Stomach smooth muscle (tissue), 2 donors: ENCODE results near the gene MGST1.

Source experiments
- H3K27ac ChIP-seq: one replicate; pipeline ENCODE4 v1.7.0; 2013; ENCODE audit warnings: mild to moderate bottlenecking, low read length, inconsistent platforms
- H3K27me3 ChIP-seq, 2 donors: one replicate each; pipeline ENCODE4 v1.7.0; 2013; ENCODE audit warnings: low read length in 2 of 2; ENCODE audit not compliant: insufficient read depth in 2 of 2, control insufficient read depth in 1 of 2
- H3K36me3 ChIP-seq, 2 donors: one replicate each; pipeline ENCODE4 v1.7.0; 2013; ENCODE audit warnings: low read length in 2 of 2; ENCODE audit not compliant: control insufficient read depth in 2 of 2, insufficient read depth in 2 of 2
- H3K4me1 ChIP-seq: one replicate; pipeline ENCODE4 v1.7.0; 2013; ENCODE audit warnings: low read length; ENCODE audit not compliant: control insufficient read depth, insufficient read depth
- H3K4me3 ChIP-seq, 2 donors: one replicate each; pipeline ENCODE4 v1.7.0; 2013; ENCODE audit warnings: low read length in 2 of 2
- H3K9ac ChIP-seq, 2 donors: one replicate each; pipeline ENCODE4 v1.7.0; 2013; ENCODE audit warnings: low read length in 2 of 2, mild to moderate bottlenecking in 1 of 2
- H3K9me3 ChIP-seq, 2 donors: one replicate each; pipeline ENCODE4 v1.7.0; 2013; ENCODE audit warnings: low read length in 2 of 2; ENCODE audit not compliant: control insufficient read depth in 2 of 2
- donor health status: healthy.
- donor health status: Pancreatic carcinoma.

MGST1 gene

DNA sequence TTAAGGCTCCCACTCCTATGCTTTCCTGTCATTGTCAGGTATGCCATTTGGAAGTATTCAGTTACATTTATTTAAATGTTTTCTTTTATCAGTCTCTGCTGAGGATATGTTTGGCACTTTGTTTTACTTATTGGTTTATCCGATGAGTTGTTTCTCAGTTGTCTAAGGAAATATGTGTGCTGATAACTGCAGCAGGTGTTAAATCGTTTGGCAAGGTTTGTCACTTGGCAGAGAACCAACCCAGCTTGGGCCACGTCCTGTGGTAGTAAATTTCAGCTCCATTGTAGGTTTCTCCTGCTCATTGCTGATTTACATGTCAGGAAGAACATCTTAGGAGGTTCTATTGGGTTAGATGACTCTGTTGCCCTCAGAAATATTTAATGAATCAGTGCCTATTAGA is 22.0 kb upstream of the MGST1 start:
- no peak overlapping the region for H3K27ac ChIP-seq
- H3K27me3 ChIP-seq = no peaks in the 10 kb centered on the region
- no peak overlapping the region for H3K9ac ChIP-seq
- H3K4me3 ChIP-seq = no peak overlapping the region
- no peaks in the 10 kb centered on the region for H3K36me3 ChIP-seq
- peaks cover 0 to 3% of the 10 kb centered on the region in 2 donors for H3K9me3 ChIP-seq
- H3K4me1 ChIP-seq = no peaks in the 10 kb centered on the region

DNA sequence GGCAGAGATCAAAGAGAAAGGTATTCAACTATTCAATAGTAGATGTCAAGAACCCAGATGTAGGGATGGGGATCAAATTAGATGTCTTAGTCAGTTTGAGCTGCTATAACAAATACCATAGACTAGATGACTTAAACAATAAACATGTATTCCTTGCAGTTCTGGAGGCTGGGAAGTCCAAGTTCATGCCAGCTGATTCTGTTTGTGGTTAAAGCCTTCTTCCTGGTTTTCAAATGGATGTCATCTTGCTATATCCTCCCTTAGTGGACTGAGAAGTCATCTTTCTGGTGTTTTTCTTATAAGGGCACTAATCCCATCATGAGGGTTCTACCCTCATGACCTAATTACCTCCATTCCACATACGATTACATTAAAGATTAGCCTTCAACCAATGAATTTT is 19.5 kb upstream of the MGST1 start:
- H3K4me1 ChIP-seq = no peaks in the 10 kb centered on the region
- no peak overlapping the region for H3K27ac ChIP-seq
- H3K9ac ChIP-seq = no peak overlapping the region
- H3K9me3 ChIP-seq = peaks cover 0 to 3% of the 10 kb centered on the region in 2 donors
- H3K4me3 ChIP-seq = no peak overlapping the region
- no peaks in the 10 kb centered on the region for H3K27me3 ChIP-seq
- no peaks in the 10 kb centered on the region for H3K36me3 ChIP-seq

DNA sequence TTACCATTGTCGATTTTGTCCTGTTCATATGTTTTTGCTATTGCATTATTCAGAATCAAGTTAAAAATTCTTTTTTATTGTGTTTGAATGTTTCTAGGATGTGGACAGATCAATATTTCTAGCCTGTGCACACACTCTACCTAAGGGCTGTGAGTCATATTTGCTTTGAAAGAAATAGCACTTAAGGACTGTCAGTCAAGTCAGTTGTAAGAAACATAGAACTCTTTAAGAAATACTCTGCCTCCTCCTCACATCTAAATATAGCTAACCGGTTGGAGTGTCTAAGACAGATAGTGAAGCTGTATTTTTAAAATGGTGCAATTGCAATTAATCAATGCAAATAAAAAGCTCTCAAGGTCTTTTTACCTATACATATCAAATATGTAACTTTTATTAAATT is 17.9 kb upstream of the MGST1 start:
- Histone ChIP-seq H3K4me1 (no peaks in the 10 kb centered on the region), H3K27me3 (no peaks in the 10 kb centered on the region), H3K9ac (no peak overlapping the region), H3K36me3 (no peaks in the 10 kb centered on the region), H3K4me3 (no peak overlapping the region), H3K9me3 (peaks cover 0 to 3% of the 10 kb centered on the region in 2 donors), H3K27ac (no peak overlapping the region)

DNA sequence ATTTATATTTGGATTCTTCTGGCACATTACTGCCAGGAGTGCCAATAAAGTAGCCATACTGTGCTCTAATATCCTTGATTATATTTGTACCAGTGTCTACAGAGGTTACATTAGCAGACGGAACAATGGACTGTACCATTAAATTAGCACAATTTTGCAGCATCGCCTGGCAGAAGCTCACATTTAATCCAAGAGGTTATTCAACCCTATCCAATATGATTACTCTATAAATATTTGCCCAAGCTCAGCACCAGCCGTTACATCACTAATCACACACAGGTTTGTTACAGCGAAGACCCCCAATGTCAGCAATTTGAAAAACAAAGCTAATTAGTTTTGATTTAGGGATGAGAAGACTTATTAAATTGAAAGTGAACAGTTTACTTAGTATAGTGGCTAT is 16.9 kb upstream of the MGST1 start:
- Histone ChIP-seq H3K36me3 (no peaks in the 10 kb centered on the region), H3K27ac (no peak overlapping the region), H3K27me3 (no peaks in the 10 kb centered on the region), H3K4me1 (no peaks in the 10 kb centered on the region), H3K4me3 (no peak overlapping the region), H3K9ac (no peak overlapping the region), H3K9me3 (peaks cover 0 to 3% of the 10 kb centered on the region in 2 donors)

DNA sequence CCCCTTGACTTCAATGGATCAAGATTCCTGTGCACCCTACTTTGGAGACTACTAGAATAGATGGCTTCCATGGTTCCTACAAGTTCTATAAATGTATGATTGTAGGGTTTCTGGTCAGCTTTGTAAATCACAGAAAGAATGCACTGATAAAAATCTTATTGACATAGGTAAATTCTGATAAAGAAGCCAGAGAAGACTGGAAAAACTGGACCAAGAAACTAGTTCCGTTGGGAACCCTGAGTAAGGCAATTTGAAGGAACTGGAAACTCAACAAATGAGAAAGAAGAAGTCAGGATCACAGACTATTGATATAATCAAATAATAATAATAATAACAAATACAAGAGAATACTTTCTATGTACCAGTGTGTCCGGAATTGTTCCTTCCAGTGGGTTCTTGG is 15.4 kb upstream of the MGST1 start:
- no peaks in the 10 kb centered on the region for H3K36me3 ChIP-seq
- H3K9me3 ChIP-seq = peaks cover 0 to 3% of the 10 kb centered on the region in 2 donors
- no peak overlapping the region for H3K4me3 ChIP-seq
- no peak overlapping the region for H3K9ac ChIP-seq
- H3K4me1 ChIP-seq = no peaks in the 10 kb centered on the region
- H3K27ac ChIP-seq = no peak overlapping the region
- H3K27me3 ChIP-seq = no peaks in the 10 kb centered on the region

DNA sequence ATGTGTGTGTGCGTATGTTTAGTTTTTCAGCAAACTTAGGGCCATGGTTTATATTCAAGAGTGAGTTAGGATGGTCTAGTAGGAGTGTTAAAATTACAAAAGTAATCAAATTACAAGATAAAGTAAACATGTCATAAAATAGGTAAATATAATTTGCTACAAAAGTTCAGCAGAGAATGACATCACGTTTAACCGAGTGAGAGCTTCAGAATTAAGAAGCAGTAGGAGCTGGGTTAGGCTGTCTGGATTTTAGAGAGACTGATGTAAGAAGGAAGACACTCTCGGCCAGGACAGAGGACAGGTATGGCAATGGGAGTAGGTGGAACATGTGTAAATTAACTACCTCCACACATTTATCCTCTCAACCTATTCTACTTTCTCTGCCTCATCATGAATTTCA is 11.6 kb upstream of the MGST1 start:
- H3K36me3 ChIP-seq = no peaks in the 10 kb centered on the region
- H3K9ac ChIP-seq = no peak overlapping the region
- no peaks in the 10 kb centered on the region for H3K4me1 ChIP-seq
- H3K4me3 ChIP-seq = no peak overlapping the region
- H3K27me3 ChIP-seq = no peaks in the 10 kb centered on the region
- no peaks in the 10 kb centered on the region for H3K9me3 ChIP-seq
- no peak overlapping the region for H3K27ac ChIP-seq

DNA sequence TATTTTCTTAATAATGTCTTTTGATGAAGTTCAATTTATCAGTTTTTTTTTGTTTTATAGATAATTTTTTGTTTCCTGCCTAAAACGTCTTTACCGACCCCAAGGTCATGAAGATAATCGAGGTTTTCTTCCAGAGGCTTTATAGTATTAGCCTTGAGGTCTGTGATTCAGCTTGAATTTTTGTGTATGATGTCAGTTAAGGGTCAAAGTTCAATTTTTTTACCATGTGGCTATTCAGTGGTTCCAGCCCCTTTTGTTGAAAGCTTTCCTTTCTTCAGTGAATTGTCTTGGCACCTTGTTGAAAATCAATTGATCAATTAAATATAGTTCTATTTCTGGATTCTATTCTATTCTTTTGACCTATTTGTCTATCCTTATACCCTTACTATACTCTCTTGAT is 3.2 kb upstream of the MGST1 start:
- Histone ChIP-seq H3K27ac (no peak overlapping the region), H3K4me3 (no peak overlapping the region)

DNA sequence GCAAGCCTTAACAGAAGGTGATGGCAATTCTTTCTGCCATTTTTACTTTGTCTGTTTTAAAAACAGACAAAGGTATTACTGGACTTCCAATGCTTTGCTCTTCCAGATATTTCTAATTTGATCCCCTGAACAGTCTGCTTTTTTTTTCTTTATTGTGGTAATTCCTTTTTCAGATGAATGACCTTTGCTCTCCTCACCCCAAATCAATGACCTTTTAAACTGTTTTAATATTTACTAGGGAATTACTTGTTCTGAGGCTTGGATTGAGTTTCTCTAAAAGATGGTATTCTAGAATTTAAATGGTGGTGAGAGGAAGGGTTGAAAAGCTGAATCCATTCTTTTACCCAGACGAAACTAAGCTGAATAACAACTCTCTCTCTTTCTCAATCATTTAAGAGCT is 2.3 kb upstream of the MGST1 start:
- no peaks in the 10 kb centered on the region for H3K4me1 ChIP-seq
- no peaks in the 10 kb centered on the region for H3K27me3 ChIP-seq
- H3K9me3 ChIP-seq = no peaks in the 10 kb centered on the region
- no peak overlapping the region for H3K27ac ChIP-seq
- no peaks in the 10 kb centered on the region for H3K36me3 ChIP-seq
- H3K9ac ChIP-seq = no peak overlapping the region
- H3K4me3 ChIP-seq = no peak overlapping the region

More for the DNA sequence above, 3.2 kb upstream of the MGST1 start:
- H3K9me3 ChIP-seq = no peaks in the 10 kb centered on the region
- H3K4me1 ChIP-seq = no peaks in the 10 kb centered on the region
- H3K9ac ChIP-seq = no peak overlapping the region
- H3K27me3 ChIP-seq = no peaks in the 10 kb centered on the region
- H3K36me3 ChIP-seq = no peaks in the 10 kb centered on the region

DNA sequence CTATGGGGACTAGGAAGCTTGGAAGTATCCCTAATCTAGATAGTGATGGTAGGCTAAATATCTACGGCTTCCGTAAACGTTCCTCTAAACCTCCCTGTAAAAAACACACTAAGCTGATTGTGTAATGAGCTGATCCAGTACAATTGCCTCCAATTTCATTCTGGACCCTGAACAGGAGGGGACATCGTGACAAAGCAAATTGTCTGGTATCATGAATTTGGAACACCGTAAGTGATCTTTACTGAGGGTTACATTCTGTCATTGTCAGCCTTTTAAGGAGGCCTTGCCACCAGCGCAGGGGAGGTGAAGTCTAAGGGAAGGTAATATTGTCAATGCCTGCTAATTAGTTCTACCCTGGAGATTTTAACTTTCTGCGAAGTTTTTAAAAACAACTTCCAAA is 487 bp upstream of the MGST1 start:
- Histone ChIP-seq H3K4me3 (peak overlapping the region; percentile 9 to 66), H3K27me3 (no peaks in the 10 kb centered on the region), H3K27ac (no peak overlapping the region), H3K9ac (no peak overlapping the region), H3K36me3 (no peaks in the 10 kb centered on the region), H3K4me1 (no peaks in the 10 kb centered on the region), H3K9me3 (no peaks in the 10 kb centered on the region)

DNA sequence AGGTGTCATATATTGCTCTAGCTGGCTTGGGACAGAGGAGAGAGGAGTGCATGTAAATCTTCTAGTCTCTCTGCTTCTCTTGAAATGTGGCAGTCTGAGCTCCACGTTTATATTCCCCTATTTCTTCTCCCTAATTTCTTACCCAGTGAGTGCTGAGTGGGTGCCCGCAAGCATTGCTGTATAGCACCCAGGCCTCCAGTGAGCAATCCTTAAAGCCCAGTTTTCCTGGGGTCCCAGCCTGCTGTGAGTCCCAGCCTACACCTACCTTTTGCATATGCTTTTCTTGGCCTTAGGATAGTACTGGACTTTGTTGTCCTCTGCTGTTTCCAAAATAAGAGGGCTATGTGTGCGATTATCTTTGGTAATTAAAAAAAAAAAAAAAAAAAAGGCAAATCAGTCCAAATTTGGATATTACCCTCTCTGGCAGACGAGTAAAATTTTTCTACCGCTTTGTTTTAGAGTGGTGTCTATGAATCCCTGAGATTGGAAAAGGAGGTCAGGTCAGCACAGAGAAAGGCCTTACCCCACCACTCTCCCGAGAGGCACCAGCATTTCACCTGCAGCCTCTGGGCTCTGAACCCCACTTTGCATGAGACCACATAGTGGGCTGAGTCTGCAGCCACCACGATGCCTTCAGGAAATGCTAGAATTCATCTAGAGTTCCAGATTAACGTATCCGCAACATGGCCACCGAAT is 1.1 kb downstream of the MGST1 start:
- Histone ChIP-seq H3K27ac (peak overlapping the region; percentile 3), H3K27me3 (no peaks in the 10 kb centered on the region), H3K36me3 (no peaks in the 10 kb centered on the region), H3K4me3 (peak overlapping the region in 1 of 2 donors; percentile 66), H3K9ac (peak overlapping the region in 1 of 2 donors; percentile 32), H3K4me1 (no peaks in the 10 kb centered on the region), H3K9me3 (no peaks in the 10 kb centered on the region)

DNA sequence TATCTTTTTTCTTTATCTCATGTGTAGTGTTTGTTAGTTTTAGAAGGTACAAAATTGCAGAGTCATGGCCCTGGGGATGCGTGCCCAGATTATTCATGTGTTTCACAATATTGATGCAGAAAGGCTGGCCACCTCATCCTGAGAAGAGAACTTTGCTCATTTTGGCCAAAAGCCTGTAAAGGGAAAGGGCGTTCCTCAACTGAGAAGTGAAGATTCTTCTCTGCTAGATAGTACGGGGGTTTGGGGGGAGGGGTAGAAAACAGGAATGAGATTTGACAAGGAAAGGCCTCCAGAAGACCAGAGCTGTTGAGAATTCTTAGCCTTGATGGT is 1.7 kb downstream of the MGST1 start:
- Histone ChIP-seq H3K36me3 (no peaks in the 10 kb centered on the region), H3K9ac (no peak overlapping the region), H3K27me3 (no peaks in the 10 kb centered on the region), H3K4me1 (no peaks in the 10 kb centered on the region), H3K27ac (no peak overlapping the region), H3K4me3 (peak overlapping the region in 1 of 2 donors; percentile 66), H3K9me3 (no peaks in the 10 kb centered on the region)
